H1 (cell line): ENCODE results near the gene PARD6B. TPM values are rescaled to one million over a fixed set of nuclear protein-coding genes. Genes with fewer than 3 reads are reported as not detected.

ENCODE experiments used
- CBX5 ChIP-seq: fragments of 300-800, 300-1000 bp; sonication (generic); IDR thresholded peaks from 2 replicates; pipeline ENCODE4 v1.7.1; 2016; ENCODE audit warnings: antibody characterized with exemption, low read length, low read depth
- CBX8 ChIP-seq: fragments of 300-800, 300-1000 bp; sonication (generic); IDR thresholded peaks from 2 replicates; pipeline ENCODE4 v1.7.1; 2016; ENCODE audit warnings: low read depth, low read length, borderline replicate concordance
- KDM5A ChIP-seq: fragments of 200-600 bp; IDR thresholded peaks from 2 replicates; pipeline ENCODE4 v1.7.1; 2012; ENCODE audit warnings: mild to moderate bottlenecking, low read length, inconsistent platforms, mixed read lengths
- POLR2AphosphoS5 ChIP-seq: IDR thresholded peaks from 2 replicates; pipeline ENCODE4 v1.6.1; 2011; ENCODE audit warnings: low read depth, low read length
- polyA plus RNA-seq, 7 experiments: library from polyadenylated mRNA; depleted of rRNA in 3 of 7; stranded (reverse) in 5 of 7; unstranded in 2 of 7; fragments of >200 nt in 5 of 7; fragments of 200-250 nt in 2 of 7; gene quantifications; 1 replicate in 5 of 7; 2 replicates in 1 of 7; 4 replicates in 1 of 7; pipeline versions ENCODE4 v1.2.1 to v1.2.3, GENCODE V29; 2011 to 2013; ENCODE audit warnings: missing spikeins in 2 of 7, mixed read lengths in 2 of 7
- total RNA-seq: library from RNA; stranded (reverse); fragmentation: NEBNext Ultra II Directional; extraction: Animal tissue kit (Norgen Biotek cat#: 25700); gene quantifications from 2 replicates; pipeline ENCODE4 v1.2.1, GENCODE V29; 2021

The PARD6B gene
- total and polyA plus RNA-seq, 2 of the 8 experiments (the other 6 are each of a cell fraction or from before 2014, with no cell fraction given): 5.2 to 34.1 TPM

DNA sequence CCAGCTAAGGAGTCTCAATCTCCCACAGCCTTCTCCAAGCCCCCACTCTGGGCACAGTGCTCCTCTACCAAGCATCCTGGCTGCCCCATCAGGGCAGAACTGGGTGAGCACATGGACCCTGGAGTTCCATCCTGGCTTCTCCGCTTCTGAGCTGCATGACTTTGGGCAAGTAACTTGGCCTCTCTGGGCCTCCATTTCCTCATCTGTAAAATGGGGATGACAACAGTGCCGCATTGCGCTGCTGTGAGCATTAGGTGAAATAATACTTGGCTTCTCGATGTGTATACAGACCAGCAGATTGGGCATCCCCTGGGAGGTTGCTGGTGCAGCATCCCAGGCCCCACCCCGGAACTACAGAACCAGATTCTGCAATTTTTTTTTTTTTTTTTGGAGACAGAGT lies 31.7 kb upstream of the PARD6B start (continued):
- TF ChIP-seq CBX8 (no peak), POLR2AphosphoS5 (no peak), KDM5A (no peak), CBX5 (no peak)
